WTC11 (cell line): ENCODE results near the gene GP9. TPM values are rescaled to one million over a fixed set of nuclear protein-coding genes. Genes with fewer than 3 reads are reported as not detected.

Experiments
- ATAC-seq: fragments of 200-7000 bp; cut with Tn5 transposase; 2 replicates; pipeline ENCODE4 v1.10.0; 2021; ENCODE audit warnings: mild to moderate bottlenecking, moderate library complexity
- CTCF ChIA-PET: fragments of 300-600 bp; sonication (Branson Sonifier 250); formaldehyde crosslinking; loops from one replicate; lab custom pipeline; 2021; ENCODE audit warnings: antibody characterized with exemption; lab: Charles Lee
- POLR2A ChIA-PET: fragments of 350-600 bp; sonication (Branson Sonifier 250); formaldehyde crosslinking; loops from one replicate; lab custom pipeline; 2021; ENCODE audit warnings: antibody characterized with exemption; lab: Charles Lee
- DNase-seq: peaks from one replicate; pipeline ENCODE4 v3.0.0; 2021; ENCODE audit warnings: low spot score
- H3K27ac Mint-ChIP-seq: 2 replicates; pipeline ENCODE4 v1.8.0; 2021; ENCODE audit warnings: mixed read lengths
- H3K27me3 Mint-ChIP-seq: 2 replicates; pipeline ENCODE4 v1.8.0; 2021; ENCODE audit warnings: low read depth, mild to moderate bottlenecking, moderate library complexity, mixed read lengths
- H3K36me3 Mint-ChIP-seq: 2 replicates; pipeline ENCODE4 v1.8.0; 2021; ENCODE audit warnings: mixed read lengths
- H3K4me1 Mint-ChIP-seq: 2 replicates; pipeline ENCODE4 v1.8.0; 2022; ENCODE audit warnings: mixed read lengths
- H3K4me3 Mint-ChIP-seq: 2 replicates; pipeline ENCODE4 v1.8.0; 2021; ENCODE audit warnings: mild to moderate bottlenecking, moderate library complexity, mixed read lengths
- H3K9me3 Mint-ChIP-seq: 2 replicates; pipeline ENCODE4 v1.8.0; 2021; ENCODE audit warnings: mixed read lengths
- CREB1 ChIP-seq: sonication (generic); formaldehyde crosslinking; IDR thresholded peaks from 2 replicates; pipeline ENCODE4 v1.8.0; 2023; ENCODE audit warnings: mild to moderate bottlenecking, missing genetic modification reagents
- ELF4 ChIP-seq: sonication (generic); formaldehyde crosslinking; IDR thresholded peaks from 2 replicates; pipeline ENCODE4 v1.8.1; 2022; ENCODE audit warnings: low read depth, mild to moderate bottlenecking, moderate library complexity, missing genetic modification reagents
- FOXK1 ChIP-seq: sonication (generic); formaldehyde crosslinking; IDR thresholded peaks from 2 replicates; pipeline ENCODE4 v1.8.0; 2022; ENCODE audit warnings: mild to moderate bottlenecking, moderate library complexity, missing genetic modification reagents
- GABPB1 ChIP-seq: sonication (generic); formaldehyde crosslinking; IDR thresholded peaks from 2 replicates; pipeline ENCODE4 v1.8.1; 2023; ENCODE audit warnings: mild to moderate bottlenecking, missing genetic modification reagents
- NFYB ChIP-seq: sonication (generic); formaldehyde crosslinking; conservative IDR thresholded peaks from 2 replicates; pipeline ENCODE4 v1.8.0; 2022; ENCODE audit warnings: low read depth, missing genetic modification reagents
- NR2C2 ChIP-seq: sonication (generic); formaldehyde crosslinking; IDR thresholded peaks from 2 replicates; pipeline ENCODE4 v1.8.0; 2022; ENCODE audit warnings: mild to moderate bottlenecking, missing genetic modification reagents
- USF1 ChIP-seq: sonication (generic); formaldehyde crosslinking; IDR thresholded peaks from 2 replicates; pipeline ENCODE4 v1.8.0; 2022; ENCODE audit warnings: mild to moderate bottlenecking, missing genetic modification reagents
- ZMAT4 ChIP-seq: fragments of 250-450 bp; sonication (Bioruptor Pico); IDR thresholded peaks from 2 replicates; pipeline ENCODE4 v1.9.0; 2021; ENCODE audit warnings: mild to moderate bottlenecking
- ZNF512 ChIP-seq: sonication (generic); formaldehyde crosslinking; IDR thresholded peaks from 2 replicates; pipeline ENCODE4 v1.8.1; 2022; ENCODE audit warnings: missing genetic modification reagents, borderline replicate concordance
- ZNF532 ChIP-seq: fragments of 250-450 bp; sonication (Bioruptor Pico); IDR thresholded peaks from 2 replicates; pipeline ENCODE4 v1.9.0; 2021; ENCODE audit warnings: mild to moderate bottlenecking, borderline replicate concordance
- total RNA-seq: library from RNA; stranded (reverse); gene quantifications from 3 replicates; pipeline ENCODE4 v1.2.3, GENCODE V29; 2021

Gene GP9
- total RNA-seq, 1 experiment from 2014 or later: not detected

- TF ChIP-seq ZNF532 (no peak), ELF4 (CRISPR knock-in tag) (no peak)
- TF ChIP-seq, all 79 proteins: peak for 0
Observed at GRCh38 chr3:129061023-129061887, 676 bp downstream of the GP9 start (continued).

GRCh38 chr3:129061888-129062834 is 1.6 kb downstream of the GP9 start:
- Mint-ChIP-seq H3K4me1 (no peaks in the 10 kb centered on the region), H3K9me3 (no peaks in the 10 kb centered on the region), H3K36me3 (no peaks in the 10 kb centered on the region), H3K27ac (no peak overlapping the region)
- ATAC-seq: no peak
- no peak for DNase-seq
- CTCF ChIA-PET: interaction anchor here (0.7 to 1.7 kb wide), 2 partner anchors 9 to 254 kb away, joined by 3 to 6 read pairs; a partner anchor contains a TSS
- TF ChIP-seq FOXK1 (CRISPR knock-in tag): no peak
- no peak for TF ChIP-seq USF1 (CRISPR knock-in tag)
- TF ChIP-seq NR2C2 (CRISPR knock-in tag): no peak
- TF ChIP-seq GABPB1: no peak
- no peak for TF ChIP-seq CREB1
- no peak for TF ChIP-seq NFYB
- TF ChIP-seq ZNF512 (CRISPR knock-in tag): no peak
- TF ChIP-seq, all 79 proteins: peak for 0
- no peak overlapping the region for H3K4me3 Mint-ChIP-seq
- POLR2A ChIA-PET: no interaction called here
- H3K27me3 Mint-ChIP-seq: peaks cover 2% of the 10 kb centered on the region; the same call in 1 of the 2 replicates

- ATAC-seq: no peak
- DNase-seq: no peak
- ChIA-PET POLR2A (no interaction called here), CTCF (interaction anchor here (0.6 to 1.2 kb wide), 2 partner anchors 93 to 105 kb away, joined by 3 to 5 read pairs; no protein-coding TSS in a partner anchor)
- peaks cover 7% of the 10 kb centered on the region for H3K9me3 Mint-ChIP-seq
- no peaks in the 10 kb centered on the region for H3K36me3 Mint-ChIP-seq
- H3K4me1 Mint-ChIP-seq: no peaks in the 10 kb centered on the region
- TF ChIP-seq ZMAT4 (CRISPR knock-in tag): no peak
- H3K4me3 Mint-ChIP-seq: no peak overlapping the region
- 0 out of 2 replicates have a peak, but pooled peaks cover 4% of the 10 kb centered on the region for H3K27me3 Mint-ChIP-seq
- no peak overlapping the region for H3K27ac Mint-ChIP-seq
Observed at GRCh38 chr3:129063091-129063640, 2.6 kb downstream of the GP9 start.
